EH (cell line): ENCODE data around the gene GPX4.
A peak's percentile ranks its signal among the peaks of the same experiment; 100 is the strongest.

ENCODE experiments used
- DNase-seq: peaks from one replicate; pipeline ENCODE4 v3.0.0-alpha.2; 2015; ENCODE audit warnings: low read depth

Gene GPX4

DNA sequence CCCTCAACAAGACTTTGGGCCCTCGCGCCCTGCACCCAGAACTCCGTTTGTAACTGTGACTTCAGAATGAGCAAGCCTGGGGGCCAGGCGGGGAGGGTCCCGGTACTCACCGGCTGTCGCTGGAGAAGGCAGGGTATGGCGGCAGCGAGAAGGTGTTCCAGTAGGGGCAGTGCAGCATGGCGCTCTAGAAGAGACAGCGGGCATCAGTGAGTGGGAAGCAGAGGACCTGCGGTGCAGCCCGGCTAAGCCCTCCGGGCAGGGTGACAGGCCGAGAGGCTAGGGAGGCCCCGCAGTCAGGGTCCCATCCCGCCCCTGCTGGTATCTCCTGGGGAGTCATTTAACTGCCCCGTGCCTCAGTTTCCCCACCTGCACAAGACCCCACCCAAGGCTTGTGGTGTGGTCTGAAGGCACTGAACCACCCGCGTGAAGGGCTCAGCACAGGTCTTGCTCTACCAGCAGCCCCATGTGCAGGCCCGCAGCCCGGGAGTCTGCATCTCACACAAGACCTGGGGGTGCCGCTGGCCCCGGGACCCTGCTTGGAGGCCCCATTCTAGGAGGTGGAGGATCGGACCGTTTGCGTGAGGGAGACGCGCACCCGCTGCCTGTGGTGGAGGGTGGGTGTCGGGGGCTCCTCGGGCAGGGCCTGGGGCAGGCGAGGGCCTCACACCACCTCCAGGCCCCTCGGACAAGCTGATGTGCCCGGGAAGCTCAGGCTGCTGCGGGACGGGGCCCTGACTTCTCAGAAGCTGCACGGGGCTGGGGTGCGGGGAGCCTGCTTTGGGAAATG is 45.7 kb downstream of the GPX4 start:
- no peak for DNase-seq

DNA sequence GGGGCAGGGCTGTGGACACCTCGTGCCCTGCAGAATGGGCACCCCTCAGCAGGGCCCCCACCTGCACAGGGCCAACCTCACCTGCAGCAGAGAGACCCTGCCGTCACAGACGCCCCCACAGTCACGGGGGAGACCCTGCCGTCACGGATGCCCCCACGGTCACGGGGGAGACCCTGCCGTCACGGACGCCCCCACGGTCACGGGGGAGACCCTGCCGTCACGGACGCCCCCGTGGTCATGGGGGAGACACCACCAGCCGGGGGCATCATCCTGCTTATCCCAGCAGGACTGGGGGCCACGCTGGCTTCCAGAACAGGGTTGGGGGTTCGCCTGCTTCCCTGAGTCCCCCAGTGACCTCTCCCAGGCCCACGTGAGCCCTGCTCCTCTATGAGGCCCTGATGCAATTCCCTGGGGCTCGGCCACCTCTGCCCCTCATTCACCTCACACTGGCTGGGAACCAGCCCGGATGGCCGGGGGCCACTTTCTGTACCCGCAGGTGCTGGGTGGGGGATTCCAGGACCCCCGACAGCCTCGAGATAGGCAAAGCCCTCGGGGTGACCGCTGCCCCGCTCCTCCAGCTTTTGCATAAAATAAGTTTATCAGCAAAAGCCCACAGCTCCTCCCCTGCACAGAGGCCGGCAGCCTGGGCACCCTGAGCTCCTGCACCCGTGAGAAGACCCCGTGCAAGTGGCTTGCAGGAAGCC is 46.7 kb downstream of the GPX4 start:
- DNase-seq = no peak

DNA sequence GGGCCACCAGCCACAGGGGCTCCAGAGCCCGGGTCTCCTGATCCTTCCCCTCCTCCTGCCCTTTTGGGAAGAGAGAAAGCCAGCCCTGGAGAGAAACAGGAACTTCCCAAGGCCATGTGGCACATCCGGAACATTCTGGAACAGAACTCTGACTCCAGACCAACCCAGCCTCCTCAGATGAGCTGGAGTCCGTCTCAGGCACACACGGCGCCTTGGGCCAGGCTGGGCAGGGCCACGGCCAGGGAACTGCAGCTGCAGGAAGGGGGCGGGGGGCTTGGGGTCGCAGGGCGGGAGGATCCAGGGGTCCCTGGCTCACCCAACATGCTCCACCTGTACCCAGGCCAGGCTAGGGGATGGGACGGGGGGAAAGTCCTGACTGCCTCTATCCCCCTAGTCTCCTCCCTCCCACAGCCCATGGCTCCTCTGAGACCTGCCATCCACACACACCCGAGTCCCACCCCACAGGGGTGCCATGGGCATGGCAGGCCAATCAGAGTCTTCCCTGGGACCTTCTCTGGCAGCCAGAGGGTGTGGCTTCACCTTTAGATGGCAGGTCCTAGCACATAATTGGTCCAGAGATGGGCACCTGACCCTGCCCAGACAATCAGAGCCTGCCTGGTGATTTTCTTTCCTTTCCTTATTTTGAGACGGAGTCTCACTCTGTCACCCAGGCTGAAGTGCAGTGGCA is 47.4 kb downstream of the GPX4 start:
- no peak for DNase-seq

DNA sequence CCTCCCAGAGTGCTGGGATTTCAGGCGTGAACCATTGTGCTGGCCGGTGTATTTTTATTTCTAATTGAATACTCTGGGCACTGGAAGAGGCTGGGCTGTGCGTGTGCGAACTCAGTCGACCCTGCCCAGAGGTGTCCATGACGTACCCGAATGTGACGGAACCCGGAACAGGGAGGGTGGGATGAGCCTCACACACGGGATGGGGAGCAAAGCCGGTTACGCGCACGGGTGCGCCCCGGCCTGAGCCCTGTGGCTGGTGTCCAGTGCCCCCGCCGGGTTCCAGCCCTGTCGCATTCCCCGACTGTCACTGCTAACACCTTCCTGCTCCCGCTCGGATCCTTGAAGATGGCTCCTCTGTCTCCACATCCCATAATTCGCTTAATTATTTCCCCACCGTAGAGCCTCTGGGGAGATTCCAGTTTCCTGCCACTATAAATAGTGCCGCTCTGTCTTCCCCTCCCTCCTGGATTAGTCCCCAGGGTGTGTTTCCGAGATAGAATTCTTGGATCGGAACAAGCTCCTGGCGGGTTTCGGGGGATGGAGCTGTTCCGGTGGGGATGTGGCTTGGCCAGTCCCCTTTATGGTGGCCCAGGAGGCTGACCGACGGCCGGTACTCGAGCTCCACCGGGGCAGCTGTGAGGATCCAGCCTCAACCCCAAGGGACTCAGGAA is 48.3 kb downstream of the GPX4 start:
- DNase-seq = no peak

DNA sequence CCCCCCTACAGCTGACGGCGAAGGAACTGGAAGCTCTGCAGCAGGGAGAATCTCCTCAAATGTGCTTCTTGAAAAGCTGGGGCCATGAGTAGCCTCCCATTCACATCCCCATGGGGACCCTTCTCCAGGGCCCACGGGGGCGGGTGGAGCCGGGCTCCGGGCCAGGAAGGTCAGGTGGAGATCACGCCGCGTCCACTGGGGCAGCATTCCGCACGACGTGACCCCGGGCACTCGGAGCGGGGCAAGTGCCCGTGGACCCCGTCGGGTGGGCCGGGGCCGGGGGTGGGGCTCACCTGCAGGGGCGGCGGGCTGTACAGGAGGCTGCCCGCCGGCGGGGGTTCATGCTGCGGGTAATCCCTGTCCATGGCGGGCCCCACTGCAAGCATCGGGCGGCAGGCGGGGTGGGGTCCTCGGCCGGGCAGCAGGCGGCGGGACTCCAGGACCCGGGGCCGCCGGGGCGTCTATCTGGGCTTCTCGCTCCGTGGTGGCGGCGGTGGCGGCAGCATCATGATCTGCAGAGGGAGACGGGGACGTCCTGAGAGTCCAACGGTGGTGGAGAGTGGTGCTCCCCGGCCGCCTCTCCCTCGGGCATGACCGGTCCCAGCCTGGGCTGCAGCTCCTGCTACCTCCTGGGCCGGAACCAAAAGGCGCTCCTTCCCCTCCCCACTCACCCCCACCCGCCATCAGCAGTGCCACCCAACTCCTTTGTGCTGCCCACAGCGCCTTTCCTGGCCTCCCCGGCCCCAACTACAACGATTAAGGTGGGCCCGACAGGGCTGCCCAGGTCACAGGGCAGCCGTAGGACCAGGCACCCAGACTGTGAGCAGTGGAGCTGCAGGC is 50.3 kb downstream of the GPX4 start:
- DNase-seq = no peak

DNA sequence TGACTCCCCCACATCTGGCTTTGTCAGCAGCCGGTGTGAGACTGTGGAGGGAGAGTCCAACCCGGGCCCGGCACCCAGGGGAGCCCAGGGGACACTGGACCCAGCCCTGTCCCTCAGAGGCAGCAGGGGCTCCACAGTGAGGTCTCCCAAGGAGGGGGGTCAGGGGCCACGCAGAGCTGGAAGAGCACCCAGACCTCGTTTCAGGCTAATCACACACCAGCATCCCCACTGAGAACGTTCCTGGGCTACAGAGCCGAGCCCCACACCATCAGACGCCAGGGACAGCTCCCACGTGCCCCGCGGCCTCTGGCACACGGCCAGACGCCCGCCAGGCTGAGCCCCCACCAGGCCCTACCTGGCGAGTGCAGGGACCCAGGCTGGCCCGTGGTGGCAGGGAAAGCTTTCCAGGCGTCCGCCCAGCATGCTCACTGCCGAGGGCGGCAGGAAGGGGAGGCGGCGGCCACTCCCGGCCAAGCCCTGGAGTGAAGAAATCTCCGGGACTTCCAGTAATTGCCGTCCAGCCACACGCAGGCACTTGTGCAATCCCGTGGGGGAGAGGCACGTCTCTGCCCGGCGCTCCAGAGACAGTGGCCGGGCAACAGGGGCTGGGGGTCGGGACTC is 51.0 kb downstream of the GPX4 start:
- peak; percentile 92 for DNase-seq

DNA sequence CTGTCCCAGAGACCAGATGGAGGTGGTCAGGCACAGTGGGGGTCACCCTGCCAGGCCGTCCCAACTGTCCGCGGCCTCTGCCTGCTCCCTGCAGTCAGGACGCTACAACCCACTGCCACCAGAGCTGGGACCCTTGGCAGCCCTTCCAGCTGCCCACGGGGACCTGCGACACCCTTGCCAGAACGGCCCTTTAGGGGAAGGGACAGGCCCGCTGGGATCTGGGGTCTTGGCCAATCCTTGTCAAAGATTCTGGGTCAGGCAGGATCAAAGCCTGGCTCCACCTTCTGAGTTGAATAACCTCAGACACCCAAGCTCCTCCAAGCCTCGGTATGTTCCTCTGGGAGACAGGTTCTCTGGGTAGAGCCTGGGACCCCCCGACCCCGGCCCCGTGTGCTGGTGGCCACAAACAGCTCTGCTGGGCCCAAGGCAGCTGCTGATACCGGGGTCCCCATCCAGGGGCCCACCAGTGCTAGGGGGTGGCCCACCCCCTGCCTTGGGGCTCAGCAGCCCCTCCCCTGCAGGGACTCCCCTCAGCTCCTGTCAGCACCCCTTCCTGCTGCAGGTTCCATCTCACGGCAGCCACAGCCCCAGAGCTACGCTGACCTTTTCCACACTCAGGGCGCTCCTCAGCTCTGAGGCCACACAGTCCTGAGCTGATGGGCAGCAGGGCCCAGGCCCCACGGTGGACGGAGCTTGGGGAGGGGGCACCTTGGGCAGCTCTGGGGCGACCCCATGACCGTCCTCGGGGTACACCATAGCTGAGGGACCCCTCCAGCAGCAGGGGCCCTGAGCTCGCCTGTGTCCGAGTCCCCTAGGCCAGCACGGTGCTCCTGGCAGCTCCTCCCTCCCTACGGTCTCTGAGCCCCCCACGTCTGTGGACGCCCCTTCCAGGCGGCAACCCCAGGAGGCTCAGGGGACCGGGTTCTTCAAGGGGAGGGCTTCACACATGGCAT is 51.8 kb downstream of the GPX4 start:
- peak; percentile 34 for DNase-seq
